GM21786 (cell line): ENCODE data around the gene CCL26.
A peak's percentile ranks its signal among the peaks of the same experiment; 100 is the strongest.
"Not testable (repeated sequence)": the region's sequence is repeated elsewhere in the genome, so short reads cannot be mapped to it uniquely, and the experiment has no call there.

Source experiments
- ATAC-seq: cut with Tn5 transposase; IDR thresholded peaks from one replicate; pipeline ENCODE4 v1.9.1; 2021; ENCODE audit not compliant: unreplicated experiment

Gene CCL26

GRCh38 chr7:75739796-75740672, 32.0 kb downstream of the CCL26 start:
- peak; percentile 22 for ATAC-seq

GRCh38 chr7:75738975-75739795, 32.8 kb downstream of the CCL26 start:
- peak; percentile 87 for ATAC-seq

- ATAC-seq = peak; percentile 6
These were observed 33.4 kb downstream of the CCL26 start, which contains the start of gene HIP1 for GRCh38 chr7:75738604-75738974. Gene HIP1 (minus strand): TSS chr7:75738941. CDS start chr7:75738920, 21 bp downstream.

- ATAC-seq = no peak
These were observed 34.0 kb downstream of the CCL26 start for GRCh38 chr7:75737856-75738603.

- no peak for ATAC-seq
These were observed 36.2 kb downstream of the CCL26 start for GRCh38 chr7:75735581-75736350.

GRCh38 chr7:75734586-75735458, 37.2 kb downstream of the CCL26 start:
- no peak for ATAC-seq

GRCh38 chr7:75732764-75733630, 39.0 kb downstream of the CCL26 start:
- ATAC-seq = no peak

- no peak for ATAC-seq
These were observed 39.9 kb downstream of the CCL26 start for GRCh38 chr7:75732016-75732521.

- no peak for ATAC-seq
These were observed 42.1 kb downstream of the CCL26 start for GRCh38 chr7:75729851-75730274.

- no peak for ATAC-seq
These were observed 44.0 kb downstream of the CCL26 start for GRCh38 chr7:75727881-75728593.

- ATAC-seq = not testable (repeated sequence)
These were observed 44.7 kb downstream of the CCL26 start for GRCh38 chr7:75727351-75727750.

- no peak for ATAC-seq
These were observed 46.7 kb downstream of the CCL26 start for GRCh38 chr7:75725306-75725705.

GRCh38 chr7:75723444-75723843, 48.6 kb downstream of the CCL26 start:
- ATAC-seq = no peak

GRCh38 chr7:75722373-75722772, 49.6 kb downstream of the CCL26 start:
- no peak for ATAC-seq

- ATAC-seq = not testable (repeated sequence)
These were observed 50.1 kb downstream of the CCL26 start for GRCh38 chr7:75721922-75722321.

GRCh38 chr7:75721426-75721825, 50.6 kb downstream of the CCL26 start:
- no peak for ATAC-seq

GRCh38 chr7:75719626-75720025, 52.4 kb downstream of the CCL26 start:
- ATAC-seq = no peak
